MG63 (cell line): ENCODE measurements around the gene UTS2B. TPM values are rescaled to one million over a fixed set of nuclear protein-coding genes. Genes with fewer than 3 reads are reported as not detected.
"Not testable (repeated sequence)": the region's sequence is repeated elsewhere in the genome, so short reads cannot be mapped to it uniquely, and the experiment has no call there.

ENCODE experiments used
- DNase-seq: peaks from one replicate; pipeline ENCODE4 v3.0.0-alpha.2; 2020
- H3K27me3 ChIP-seq: fragments of 250-450 bp; sonication (Bioruptor Pico); 2 replicates; pipeline ENCODE4 v1.5.1; 2020; ENCODE audit warnings: mild to moderate bottlenecking, moderate library complexity
- H3K36me3 ChIP-seq: fragments of 250-450 bp; sonication (Bioruptor Pico); 2 replicates; pipeline ENCODE4 v1.5.1; 2020; ENCODE audit warnings: mild to moderate bottlenecking, moderate library complexity
- H3K4me3 ChIP-seq: fragments of 250-450 bp; sonication (Bioruptor Pico); 2 replicates; pipeline ENCODE4 v1.5.1; 2020; ENCODE audit warnings: mild to moderate bottlenecking, moderate library complexity
- H3K9me3 ChIP-seq: fragments of 250-450 bp; sonication (Bioruptor Pico); 2 replicates; pipeline ENCODE4 v1.5.1; 2020; ENCODE audit warnings: mild to moderate bottlenecking, moderate library complexity
- total RNA-seq: library from RNA; depleted of rRNA; stranded (reverse); fragments of >200 nt; shearing (Covaris generic); gene quantifications from 2 replicates; pipeline ENCODE4 v1.2.3, GENCODE V29; 2014; ENCODE audit warnings: low replicate concordance

UTS2B gene
- total RNA-seq, 1 experiment from 2014 or later = not detected

- Histone ChIP-seq H3K9me3 (peaks cover 18% of the 10 kb centered on the region), H3K27me3 (no peaks in the 10 kb centered on the region), H3K4me3 (no peak overlapping the region), H3K36me3 (no peaks in the 10 kb centered on the region)
- DNase-seq = peak; percentile 56
These were observed 60.8 kb downstream of the UTS2B start for GRCh38 chr3:191269289-191270085.

DNA sequence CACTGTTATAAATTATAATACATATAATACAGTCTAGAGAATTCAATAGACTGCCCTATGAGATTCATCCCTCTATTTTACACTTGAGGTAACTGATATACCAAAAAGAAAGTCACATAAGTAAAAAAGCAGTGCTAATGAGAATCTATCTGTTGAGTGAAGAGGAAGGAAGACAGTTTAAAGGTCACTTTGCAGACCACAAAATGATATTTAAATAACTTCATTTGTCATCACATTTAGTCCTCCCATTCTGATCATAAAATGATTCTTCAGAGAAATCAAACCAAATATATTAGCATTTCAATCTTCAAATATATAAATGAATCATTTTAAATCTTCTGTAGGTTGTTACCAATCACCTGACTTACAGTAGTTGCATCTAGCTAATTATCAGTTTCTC lies 61.6 kb downstream of the UTS2B start:
- no peak for DNase-seq
- Histone ChIP-seq H3K9me3 (peaks cover 18% of the 10 kb centered on the region), H3K27me3 (no peaks in the 10 kb centered on the region), H3K36me3 (no peaks in the 10 kb centered on the region), H3K4me3 (no peak overlapping the region)

GRCh38 chr3:191263850-191264249 lies 66.5 kb downstream of the UTS2B start:
- DNase-seq = no peak
- H3K4me3 ChIP-seq = no peak overlapping the region
- H3K36me3 ChIP-seq = no peaks in the 10 kb centered on the region
- H3K27me3 ChIP-seq = no peaks in the 10 kb centered on the region
- peaks cover 6% of the 10 kb centered on the region; the same call in 1 of the 2 replicates for H3K9me3 ChIP-seq

DNA sequence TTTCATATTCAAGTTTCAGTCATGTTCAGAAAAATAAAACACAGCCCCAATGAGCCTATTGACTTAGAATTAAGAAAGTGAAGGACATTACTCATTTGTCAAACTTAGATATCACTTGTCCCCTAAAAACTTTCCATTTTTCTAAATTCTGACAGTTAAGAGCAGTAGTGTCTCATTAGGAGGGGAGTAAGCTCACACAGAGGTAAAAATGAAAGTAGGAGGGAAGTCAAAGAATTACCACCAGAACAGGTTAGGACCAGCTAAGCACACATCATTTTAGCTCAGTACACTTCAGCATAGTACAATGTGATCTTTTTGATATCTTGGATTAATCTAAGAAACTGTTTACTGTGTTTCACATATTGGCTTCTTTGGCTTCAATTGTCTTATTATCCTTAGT lies 67.0 kb downstream of the UTS2B start:
- Histone ChIP-seq H3K27me3 (no peaks in the 10 kb centered on the region), H3K36me3 (no peaks in the 10 kb centered on the region), H3K4me3 (no peak overlapping the region), H3K9me3 (peaks cover 3% of the 10 kb centered on the region; the same call in 1 of the 2 replicates)
- no peak for DNase-seq

GRCh38 chr3:191262650-191263049 lies 67.7 kb downstream of the UTS2B start:
- Histone ChIP-seq H3K36me3 (no peaks in the 10 kb centered on the region), H3K9me3 (no peaks in the 10 kb centered on the region), H3K27me3 (no peaks in the 10 kb centered on the region), H3K4me3 (no peak overlapping the region)
- DNase-seq = no peak

DNA sequence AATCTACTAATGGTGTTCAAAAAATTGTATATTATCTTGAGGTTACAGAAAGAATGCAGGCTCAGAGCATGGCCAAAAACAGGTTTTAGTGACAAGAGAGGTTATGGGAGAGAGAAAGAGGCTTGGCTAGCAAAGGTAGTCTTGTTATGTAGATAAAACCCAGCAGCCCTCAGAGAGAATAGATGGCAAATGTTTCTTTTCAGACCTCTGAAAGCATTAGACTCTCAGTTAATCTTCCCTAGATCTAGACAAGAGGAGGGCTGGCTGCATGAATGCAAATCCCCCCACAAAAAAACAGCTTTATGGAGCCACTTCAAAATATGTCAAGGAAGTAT lies 69.1 kb downstream of the UTS2B start:
- no peaks in the 10 kb centered on the region for H3K9me3 ChIP-seq
- no peak for DNase-seq
- no peaks in the 10 kb centered on the region for H3K27me3 ChIP-seq
- H3K36me3 ChIP-seq = no peaks in the 10 kb centered on the region
- no peak overlapping the region for H3K4me3 ChIP-seq

- Histone ChIP-seq H3K4me3 (no peak overlapping the region), H3K27me3 (no peaks in the 10 kb centered on the region), H3K36me3 (no peaks in the 10 kb centered on the region), H3K9me3 (no peaks in the 10 kb centered on the region)
- DNase-seq = no peak
These were observed 69.7 kb downstream of the UTS2B start for GRCh38 chr3:191260431-191261303.

DNA sequence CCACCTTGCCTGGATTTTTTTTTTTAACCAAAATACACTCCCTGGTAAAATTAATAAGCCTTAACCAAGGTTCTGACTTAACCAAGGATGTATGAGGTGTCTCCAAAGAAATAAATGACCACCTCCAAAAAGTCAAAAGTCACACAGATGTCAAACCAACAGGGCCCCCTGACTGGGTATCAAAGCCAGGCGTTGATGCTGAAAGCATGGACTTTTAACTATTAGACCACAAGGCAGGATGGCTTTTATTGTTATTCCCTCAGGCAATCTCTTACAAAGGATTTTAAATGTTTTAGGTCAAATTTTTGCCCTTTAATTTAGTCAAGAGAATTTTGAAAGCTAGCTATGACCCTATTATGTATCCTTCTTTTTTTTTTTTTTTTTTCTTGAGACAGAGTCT lies 70.8 kb downstream of the UTS2B start:
- no peak for DNase-seq
- no peak overlapping the region for H3K4me3 ChIP-seq

GRCh38 chr3:191257286-191257685 lies 73.0 kb downstream of the UTS2B start:
- DNase-seq = no peak
- Histone ChIP-seq H3K27me3 (no peaks in the 10 kb centered on the region), H3K9me3 (no peaks in the 10 kb centered on the region)

More for the DNA sequence above, 70.8 kb downstream of the UTS2B start:
- Histone ChIP-seq H3K27me3 (no peaks in the 10 kb centered on the region), H3K36me3 (no peaks in the 10 kb centered on the region), H3K9me3 (no peaks in the 10 kb centered on the region)

DNA sequence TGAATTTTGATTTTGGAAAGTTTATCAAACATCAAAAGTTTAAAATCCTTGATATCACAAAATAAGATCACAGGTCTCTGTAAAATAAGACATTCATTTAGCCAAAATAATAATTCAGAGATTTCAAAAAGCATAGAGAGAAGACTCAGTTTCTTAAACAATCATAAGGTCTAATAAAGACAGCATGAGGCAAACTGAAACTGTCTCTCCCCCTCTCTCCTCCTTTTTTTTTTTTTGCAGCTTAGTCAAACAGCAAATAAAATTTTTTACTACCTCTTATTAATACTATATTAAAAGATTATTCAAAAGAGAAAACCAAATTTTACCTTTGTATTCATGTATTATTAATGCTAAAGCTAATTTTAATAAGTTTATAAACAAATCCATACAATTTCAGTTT lies 73.9 kb downstream of the UTS2B start:
- no peak for DNase-seq
- Histone ChIP-seq H3K4me3 (no peak overlapping the region), H3K27me3 (no peaks in the 10 kb centered on the region), H3K9me3 (no peaks in the 10 kb centered on the region), H3K36me3 (no peaks in the 10 kb centered on the region)

More at GRCh38 chr3:191257286-191257685, 73.0 kb downstream of the UTS2B start:
- Histone ChIP-seq H3K4me3 (no peak overlapping the region), H3K36me3 (no peaks in the 10 kb centered on the region)

DNA sequence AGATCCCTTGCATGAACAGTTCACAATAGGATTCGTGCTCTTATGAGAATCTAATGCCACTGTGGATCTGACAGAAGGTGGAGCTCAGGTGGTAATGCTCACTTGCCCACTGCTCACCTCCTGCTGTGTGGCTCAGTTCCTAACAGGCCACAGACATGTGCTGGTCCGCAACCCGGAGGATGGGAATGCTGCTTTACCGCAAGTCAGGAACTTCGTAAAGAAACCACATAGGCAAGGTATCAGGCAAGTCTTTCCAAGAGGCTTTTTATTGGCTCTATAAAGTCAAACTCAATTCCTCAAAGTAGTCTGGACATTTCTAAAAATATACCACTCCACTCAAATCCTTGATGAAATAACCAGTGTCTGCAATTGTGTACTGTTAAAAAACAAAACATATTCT lies 75.2 kb downstream of the UTS2B start:
- Histone ChIP-seq H3K27me3 (no peaks in the 10 kb centered on the region), H3K4me3 (no peak overlapping the region), H3K9me3 (no peaks in the 10 kb centered on the region), H3K36me3 (no peaks in the 10 kb centered on the region)
- no peak for DNase-seq

DNA sequence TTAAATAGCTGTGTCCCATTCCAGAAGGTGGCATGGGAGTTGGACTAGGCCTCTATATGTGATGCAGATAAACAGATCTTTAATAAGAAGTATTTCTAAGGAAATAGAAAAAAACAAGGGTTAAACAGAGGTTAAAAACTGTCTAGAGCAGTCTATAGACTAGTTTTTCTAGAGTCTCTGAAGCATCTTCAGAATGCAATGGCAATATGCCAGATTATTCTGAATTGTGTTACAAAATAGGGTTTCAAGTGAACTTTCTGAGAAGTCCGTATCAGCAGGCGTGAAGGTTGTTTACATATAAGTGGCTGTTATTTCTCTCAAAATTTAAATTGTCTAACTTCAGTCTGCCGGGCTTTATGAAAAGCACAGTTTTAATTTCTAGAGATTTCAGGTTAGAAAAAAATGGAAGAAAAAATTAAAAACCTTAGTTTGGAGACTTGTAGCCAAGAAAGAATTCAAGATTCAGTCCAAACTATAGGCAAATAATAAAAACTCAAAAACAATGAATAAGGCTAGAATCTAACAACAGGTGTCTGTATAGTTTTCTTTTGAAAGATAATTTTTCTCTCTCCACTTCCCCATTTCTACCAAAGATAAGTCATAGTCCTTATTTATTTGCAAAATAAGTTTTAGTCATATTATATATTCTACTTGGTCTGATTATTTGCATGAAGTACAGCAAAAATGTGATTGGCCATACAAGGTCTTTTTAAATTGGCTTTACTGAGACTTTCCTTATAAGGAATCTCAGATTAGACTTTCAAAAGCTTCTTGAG lies 76.0 kb downstream of the UTS2B start:
- Histone ChIP-seq H3K9me3 (no peaks in the 10 kb centered on the region), H3K4me3 (no peak overlapping the region), H3K27me3 (no peaks in the 10 kb centered on the region), H3K36me3 (no peaks in the 10 kb centered on the region)
- no peak for DNase-seq

- no peak for DNase-seq
- Histone ChIP-seq H3K36me3 (no peaks in the 10 kb centered on the region), H3K9me3 (no peaks in the 10 kb centered on the region), H3K27me3 (no peaks in the 10 kb centered on the region), H3K4me3 (no peak overlapping the region)
These were observed 77.1 kb downstream of the UTS2B start for GRCh38 chr3:191253089-191253799.

DNA sequence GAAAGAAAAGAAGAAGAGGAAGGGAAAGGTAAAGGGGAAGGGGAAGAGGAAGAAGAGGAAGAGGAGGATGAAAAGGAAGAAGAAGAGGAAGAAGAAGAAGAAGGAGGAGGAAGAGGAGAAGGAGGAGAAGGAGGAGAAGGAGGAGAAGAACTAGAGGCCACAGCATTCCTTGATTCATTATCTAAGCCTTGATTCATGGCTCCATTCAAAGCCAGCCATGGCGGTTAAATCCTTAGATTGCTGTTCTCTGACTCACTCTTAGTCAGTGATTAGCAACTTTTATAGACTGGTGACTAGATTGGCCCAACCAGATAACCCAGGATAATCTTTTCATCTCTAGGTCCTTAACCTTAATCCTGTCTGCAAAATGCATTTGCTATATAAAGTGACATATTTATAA lies 83.7 kb downstream of the UTS2B start:
- no peak overlapping the region for H3K4me3 ChIP-seq
- H3K9me3 ChIP-seq = no peaks in the 10 kb centered on the region
- no peak for DNase-seq
- H3K27me3 ChIP-seq = no peaks in the 10 kb centered on the region
- H3K36me3 ChIP-seq = no peaks in the 10 kb centered on the region

- H3K36me3 ChIP-seq, DNase-seq, H3K9me3 ChIP-seq, H3K27me3 ChIP-seq, H3K4me3 ChIP-seq: not testable (repeated sequence)
These were observed 84.3 kb downstream of the UTS2B start for GRCh38 chr3:191246034-191246433.

DNA sequence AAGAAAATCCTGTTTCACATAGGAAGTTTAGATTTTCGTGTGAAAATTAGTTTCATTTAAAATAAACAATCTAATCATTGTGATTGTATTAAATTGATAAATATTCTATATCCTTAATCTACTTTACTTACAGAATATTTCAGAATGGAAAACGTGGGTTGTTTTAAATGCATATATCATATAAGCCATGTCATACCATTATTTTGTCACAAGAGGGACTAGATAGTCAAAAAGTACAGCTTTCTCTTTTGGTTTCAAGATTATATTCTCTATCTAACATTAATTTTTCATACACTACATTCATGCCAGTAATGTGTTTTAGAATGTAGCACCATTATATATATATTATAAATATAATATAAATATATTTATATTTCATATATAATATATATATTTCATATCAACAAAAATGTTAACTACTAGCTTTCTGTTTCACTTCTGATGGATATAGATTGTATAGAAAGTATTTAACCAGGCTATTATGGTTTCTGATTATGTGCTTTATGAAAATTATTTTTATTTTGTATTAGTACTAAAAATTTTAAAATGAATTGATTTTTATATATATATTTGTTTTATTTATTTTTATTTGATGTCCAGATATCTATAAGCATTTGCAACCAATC lies 86.0 kb downstream of the UTS2B start:
- H3K36me3 ChIP-seq = no peaks in the 10 kb centered on the region
- no peak overlapping the region for H3K4me3 ChIP-seq
- H3K9me3 ChIP-seq = no peaks in the 10 kb centered on the region
- no peaks in the 10 kb centered on the region for H3K27me3 ChIP-seq
- DNase-seq = no peak
